HG02678 (cell line): ENCODE data around the gene UVRAG.
A peak's percentile ranks its signal among the peaks of the same experiment; 100 is the strongest.
"Not testable (repeated sequence)": the region's sequence is repeated elsewhere in the genome, so short reads cannot be mapped to it uniquely, and the experiment has no call there.

Experiments used
- ATAC-seq: cut with Tn5 transposase; IDR thresholded peaks from one replicate; pipeline ENCODE4 v1.9.1; 2021; ENCODE audit warnings: mild to moderate bottlenecking, moderate library complexity; ENCODE audit not compliant: unreplicated experiment

UVRAG gene

DNA sequence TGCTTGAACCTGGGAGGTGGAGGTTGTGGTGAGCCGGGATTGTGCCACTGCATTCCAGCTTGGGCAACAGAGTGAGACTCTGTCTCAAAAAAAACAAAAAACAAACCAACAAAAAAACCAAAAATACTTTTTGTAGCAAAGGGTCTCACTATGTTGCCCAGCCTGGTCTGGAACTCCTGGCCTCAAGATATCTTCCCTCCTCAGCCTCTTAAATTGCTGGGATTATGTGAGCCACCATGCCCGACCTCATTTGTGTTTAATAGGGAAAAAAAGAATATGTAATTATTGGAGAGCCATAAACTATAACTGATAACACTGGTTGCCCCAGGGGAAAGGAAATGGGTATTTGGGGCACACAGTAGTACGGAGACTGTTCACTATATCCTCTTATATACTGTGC, 19.7 kb downstream of the UVRAG start:
- ATAC-seq: no peak

DNA sequence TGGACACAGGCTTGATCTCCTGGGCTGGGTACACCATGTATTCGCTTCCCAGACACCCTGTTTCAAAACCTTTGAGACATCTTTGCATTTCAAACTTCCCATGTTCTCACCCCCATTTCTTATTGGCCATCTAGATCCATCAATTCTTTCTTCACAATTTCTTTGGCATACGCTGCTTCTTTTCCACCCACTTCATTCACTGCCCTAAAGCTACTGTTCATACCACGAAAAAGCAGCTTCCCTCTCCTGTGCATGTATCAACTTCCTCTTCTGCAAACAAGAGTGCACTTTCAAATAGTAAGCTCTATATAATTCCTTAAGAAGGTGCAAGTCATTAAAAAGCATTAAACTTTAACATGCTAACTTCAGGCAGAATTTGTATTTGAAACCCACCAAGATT, 21.4 kb downstream of the UVRAG start:
- no peak for ATAC-seq

DNA sequence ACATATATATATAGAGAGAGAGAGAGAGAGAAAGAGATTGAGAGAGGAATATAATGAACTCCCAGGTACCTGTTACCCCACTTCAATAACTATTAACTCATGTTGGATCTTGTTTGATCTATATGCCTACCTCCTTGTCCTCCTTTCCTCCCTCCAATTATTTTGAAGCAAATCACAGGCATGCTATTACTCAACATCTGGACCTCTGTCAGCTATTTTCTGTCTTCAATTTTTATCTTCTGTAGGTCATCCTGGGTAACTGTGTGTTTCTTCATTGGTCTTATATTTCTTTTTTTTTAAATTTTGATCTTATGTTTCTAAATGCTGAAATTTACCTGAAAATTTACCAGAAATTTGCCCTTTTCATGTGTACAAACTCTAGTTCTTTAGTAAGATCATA, 24.8 kb downstream of the UVRAG start:
- no peak for ATAC-seq

DNA sequence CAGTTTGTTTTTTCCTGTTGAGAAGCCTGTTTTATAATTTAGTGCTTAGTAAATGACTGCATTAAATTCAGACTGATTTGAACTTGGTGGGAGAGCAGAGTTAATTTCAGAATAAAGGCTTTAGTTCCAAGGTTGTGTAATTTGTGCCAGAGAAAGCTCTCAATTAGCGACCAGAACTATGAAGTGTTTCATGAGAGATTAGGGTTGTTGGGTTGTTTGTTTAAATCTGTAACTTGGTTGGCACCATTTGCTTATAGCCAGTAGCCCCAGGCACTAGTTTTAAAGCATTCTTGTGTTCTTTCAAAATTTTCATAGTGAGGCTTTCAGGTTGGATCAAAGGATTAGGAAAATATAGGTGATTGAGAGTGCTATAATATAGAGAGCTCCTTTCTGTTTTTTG, 25.5 kb downstream of the UVRAG start:
- no peak for ATAC-seq

DNA sequence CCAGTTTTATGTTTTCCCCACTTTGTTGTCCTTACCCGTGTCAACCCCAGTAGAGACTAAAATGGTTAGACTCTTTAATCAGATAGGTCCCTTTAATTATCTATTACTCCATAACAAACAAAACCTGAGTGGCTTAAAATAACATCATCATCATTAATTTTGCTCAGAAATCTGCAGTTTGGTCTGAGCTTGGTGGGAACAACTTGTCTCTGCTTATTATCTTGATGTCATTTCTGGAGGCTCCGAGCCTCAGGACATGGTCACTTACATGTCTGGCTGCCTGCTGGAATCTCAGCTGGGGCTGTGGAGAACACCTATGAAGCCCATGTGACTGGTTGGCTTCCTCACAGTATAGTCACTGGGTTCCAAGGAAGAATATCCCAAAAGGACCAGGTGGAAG, 26.7 kb downstream of the UVRAG start:
- ATAC-seq: no peak

DNA sequence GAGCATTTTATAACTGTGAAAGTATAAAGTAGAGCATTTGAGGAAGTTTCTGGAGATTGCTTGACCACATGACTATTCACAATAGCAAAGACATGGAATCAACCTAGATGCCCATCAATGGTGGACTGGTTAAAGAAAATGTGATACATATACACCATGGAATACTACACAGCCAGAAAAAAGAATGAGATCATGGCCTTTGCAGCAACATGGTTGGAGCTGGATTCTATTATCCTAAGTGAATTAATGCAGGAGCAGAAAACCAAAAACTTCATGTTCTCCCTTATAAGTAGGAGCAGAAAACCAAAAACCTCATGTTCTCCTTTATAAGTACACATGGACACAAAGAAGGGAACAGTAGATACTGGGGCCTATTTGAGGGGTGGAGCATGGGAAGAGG, 30.3 kb downstream of the UVRAG start:
- no peak for ATAC-seq

DNA sequence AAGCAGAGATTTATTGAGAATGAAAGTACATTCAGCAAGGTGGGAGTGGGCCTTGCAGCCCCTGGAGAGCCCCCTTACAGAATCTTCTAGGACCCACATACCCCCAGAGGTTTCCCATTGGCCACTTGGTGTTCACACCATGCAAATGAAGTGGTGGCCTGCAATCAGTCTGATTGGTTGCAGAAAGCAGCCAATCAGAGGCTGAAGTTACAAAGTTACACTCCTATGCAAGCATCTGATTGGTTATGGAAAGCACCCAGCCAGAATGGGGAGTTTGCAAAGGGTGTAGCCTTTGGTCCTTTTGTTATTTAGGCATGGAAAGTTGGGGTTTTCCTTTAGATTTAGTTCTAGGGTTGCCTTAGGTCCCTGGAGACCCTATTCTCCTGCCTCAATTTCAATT, 34.9 kb downstream of the UVRAG start:
- ATAC-seq: no peak

DNA sequence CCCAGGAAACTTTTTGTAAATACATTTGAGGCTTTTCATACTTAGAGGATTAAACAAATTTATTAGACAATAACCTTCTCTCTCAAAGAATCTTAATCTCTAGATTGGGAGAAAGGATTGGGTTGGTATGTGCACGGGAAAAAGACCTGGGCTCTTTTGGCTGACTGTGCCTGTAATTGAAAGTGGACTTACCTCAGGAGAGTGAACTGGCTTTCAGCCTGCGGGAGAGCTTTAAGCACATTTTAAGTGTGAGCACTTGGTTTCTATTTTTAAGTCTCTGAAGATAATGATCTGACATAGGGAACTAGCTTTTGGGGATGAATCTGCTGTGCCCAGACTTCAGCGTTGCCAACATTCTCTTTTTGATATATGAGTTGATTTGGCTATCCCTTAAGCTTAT, 35.8 kb downstream of the UVRAG start:
- ATAC-seq: no peak

DNA sequence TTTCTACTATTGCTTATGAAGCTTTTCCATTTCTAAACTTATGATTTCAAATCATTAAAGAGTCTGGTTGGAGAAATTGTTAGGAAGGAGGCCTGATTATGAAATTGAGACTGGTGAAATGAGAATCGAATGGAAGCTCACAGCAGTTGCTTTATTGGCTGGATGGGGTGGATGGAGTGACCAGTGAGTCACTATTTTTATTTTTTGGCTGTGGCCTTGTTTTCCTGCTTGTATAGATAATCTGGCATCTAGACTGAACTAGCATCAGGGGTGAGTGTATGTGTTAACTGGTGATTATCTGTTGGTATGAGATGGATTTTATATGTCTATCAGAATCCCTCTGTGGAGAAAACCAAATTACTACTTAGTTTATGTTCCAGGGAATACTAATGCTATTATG, 36.2 kb downstream of the UVRAG start:
- no peak for ATAC-seq

DNA sequence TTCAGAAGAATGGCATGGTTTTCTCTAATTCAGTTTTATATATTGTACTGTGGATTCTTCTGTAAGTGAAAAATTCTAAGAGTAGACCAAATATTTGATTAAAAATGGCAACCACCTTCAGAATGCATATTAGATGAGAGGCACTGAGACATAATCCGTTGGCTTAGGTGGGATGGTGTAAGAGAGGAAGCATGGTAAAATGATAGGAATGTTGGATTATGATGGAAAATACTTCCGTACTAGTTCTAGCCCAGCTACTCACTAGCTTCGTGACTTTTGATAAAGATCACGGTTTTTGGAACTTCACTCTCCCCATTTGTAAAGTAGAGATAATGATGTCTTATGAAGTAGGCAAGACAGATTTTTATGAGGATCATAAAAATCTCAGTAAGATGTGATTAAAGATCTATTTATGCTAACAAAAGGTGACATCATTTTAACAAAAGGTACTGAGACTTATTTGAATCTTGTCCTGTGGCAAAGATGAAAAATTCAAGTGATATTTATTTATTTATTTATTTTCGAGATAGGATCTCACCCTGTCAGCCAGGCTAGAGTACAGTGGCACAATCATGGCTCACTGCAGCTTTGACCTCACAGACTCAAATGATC, 37.5 kb downstream of the UVRAG start:
- no peak for ATAC-seq

DNA sequence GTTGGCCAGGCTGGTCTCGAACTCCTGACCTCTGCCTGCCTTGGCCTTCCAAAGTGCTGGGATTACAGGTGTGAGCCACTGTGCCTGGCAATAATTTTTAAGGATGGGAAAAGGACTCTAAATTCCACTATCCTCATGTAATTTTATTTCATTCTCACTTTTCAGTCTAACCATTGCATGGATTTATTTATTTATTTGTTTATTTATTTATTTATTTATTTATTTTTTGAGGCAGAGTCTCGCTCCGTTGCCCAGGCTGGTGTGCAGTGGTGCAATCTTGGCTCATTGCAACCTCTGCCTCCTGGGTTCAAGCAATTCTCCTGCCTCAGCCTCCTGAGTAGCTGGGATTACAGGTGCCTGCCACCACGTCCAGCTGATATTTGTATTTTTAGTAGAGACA, 38.6 kb downstream of the UVRAG start:
- ATAC-seq: not testable (repeated sequence)

DNA sequence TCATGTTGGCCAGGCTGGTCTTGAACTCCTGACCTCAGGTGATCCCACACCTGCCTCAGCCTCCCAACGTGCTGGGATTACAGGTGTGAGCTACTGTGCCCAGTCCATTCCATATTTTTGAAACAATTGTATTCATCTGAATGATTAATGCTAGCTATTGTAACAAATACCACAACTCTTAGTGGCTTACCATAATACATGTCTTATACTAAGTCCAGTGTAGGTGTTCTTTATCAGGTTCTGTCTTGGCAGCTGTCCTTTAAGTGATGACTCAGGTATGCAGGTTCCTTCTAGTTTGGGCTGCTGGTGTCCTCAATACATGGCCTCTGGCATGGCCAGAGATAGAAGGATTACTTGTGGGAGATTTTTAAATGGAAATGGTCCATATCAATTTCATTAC, 39.0 kb downstream of the UVRAG start:
- no peak for ATAC-seq

DNA sequence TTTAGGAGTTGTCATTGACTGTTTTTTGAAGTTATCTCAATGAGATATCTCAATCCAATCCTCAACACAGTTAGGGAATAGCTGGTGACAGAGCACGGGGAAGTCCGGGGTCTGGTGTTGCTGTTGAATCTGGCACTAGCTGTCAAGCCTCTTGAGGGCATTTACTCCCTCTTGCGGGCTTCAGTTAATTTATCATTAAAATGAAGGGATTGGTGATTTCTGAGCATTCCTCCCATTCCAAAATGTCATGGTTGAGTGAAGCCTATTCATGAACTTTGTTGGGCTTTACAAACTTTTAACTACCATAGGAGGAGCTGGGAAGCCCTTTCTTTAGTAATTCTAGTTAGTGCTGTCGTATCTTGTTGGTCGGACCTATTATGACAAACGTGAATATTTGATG, 40.2 kb downstream of the UVRAG start:
- ATAC-seq: no peak

DNA sequence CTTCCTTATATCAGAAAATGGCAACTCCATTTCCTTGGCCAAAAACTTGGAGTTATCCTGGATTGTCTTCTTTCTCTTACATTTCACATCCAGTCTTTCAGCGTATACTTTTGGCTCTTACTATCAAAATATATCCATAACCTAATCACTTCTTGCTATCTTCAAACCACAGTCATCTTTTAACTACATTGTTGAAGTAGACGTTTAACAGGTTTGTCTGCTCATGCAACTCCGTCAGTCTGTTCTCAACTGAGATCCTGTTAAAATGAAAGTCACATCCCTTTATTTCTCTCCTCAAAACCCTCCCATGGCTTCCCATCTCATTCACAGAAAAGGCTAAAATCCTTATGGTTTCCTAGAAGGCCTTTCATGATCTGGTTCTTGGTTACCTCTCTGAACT, 41.9 kb downstream of the UVRAG start:
- no peak for ATAC-seq

DNA sequence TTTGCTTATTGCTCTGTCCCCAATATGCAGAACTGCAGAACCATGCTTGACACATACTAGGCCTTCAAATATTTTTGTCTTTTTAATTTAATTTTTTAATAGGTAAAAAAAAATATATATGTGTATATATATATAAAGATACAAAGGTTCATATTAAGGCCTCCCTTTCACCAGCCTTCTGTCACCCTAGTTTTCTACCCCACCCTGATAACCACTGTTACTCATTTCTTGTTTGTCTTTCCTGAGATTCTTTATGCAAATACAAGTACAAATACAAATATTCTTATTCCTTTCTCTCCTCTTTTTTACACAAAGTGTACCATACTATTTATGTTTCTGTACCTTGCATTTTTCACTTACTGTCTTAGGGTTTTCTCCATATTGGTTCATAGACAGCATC, 43.0 kb downstream of the UVRAG start:
- no peak for ATAC-seq

DNA sequence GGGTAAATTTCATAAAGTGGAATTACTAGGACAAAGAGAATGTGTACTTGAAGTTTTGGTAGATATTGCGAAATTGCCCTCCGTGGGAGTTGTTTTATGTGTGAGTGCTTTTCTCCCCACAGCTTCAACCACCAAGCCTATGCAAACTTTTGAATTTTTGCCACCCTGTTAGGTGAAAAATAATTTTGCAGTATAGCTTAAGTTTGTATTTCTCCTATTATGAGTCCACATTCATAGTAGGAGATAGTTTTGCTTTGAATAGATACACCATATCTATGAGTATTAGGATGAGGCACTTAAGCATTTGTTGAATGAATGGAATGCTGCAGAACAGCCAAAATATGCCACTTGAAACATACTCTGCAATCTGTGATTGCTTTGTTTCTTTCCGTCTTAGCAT, 43.6 kb downstream of the UVRAG start:
- ATAC-seq: no peak

DNA sequence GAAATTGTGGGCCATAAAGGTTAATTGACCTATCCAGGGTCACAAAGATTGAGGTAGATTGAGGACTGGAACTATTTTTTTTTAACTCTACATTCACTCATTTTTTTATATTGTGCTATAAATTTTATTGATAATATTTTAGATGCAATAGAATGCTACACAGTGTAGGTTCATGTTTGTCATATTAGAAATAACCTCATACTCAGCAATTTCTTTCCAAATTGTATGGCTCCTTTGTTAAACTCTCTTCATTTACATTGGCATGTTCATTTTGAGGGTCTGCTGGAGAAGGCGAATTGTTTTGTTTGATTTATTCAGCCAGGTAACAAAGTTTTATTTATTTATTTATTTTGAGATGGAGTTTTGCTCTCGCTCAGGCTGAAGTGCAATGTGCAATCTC, 44.6 kb downstream of the UVRAG start:
- no peak for ATAC-seq

DNA sequence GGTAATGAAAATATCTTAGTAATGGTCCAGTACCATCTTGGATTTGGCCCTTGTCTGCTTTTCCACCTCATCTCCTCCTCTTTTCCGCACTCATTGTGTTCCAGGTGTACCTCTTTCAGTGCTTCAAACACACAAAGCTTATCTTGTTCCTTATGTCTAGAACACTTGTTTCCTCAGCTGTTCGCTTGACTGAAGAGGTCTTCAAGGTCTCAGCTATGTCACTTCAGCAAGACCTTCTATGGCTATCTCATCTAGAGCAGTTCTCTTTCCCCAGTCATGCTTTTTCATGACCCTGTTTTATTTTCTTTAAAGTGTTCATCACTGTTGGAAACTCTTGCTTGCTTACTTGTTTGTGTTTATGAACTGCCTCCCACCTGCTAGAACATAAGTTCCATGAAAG, 47.4 kb downstream of the UVRAG start:
- ATAC-seq: no peak

DNA sequence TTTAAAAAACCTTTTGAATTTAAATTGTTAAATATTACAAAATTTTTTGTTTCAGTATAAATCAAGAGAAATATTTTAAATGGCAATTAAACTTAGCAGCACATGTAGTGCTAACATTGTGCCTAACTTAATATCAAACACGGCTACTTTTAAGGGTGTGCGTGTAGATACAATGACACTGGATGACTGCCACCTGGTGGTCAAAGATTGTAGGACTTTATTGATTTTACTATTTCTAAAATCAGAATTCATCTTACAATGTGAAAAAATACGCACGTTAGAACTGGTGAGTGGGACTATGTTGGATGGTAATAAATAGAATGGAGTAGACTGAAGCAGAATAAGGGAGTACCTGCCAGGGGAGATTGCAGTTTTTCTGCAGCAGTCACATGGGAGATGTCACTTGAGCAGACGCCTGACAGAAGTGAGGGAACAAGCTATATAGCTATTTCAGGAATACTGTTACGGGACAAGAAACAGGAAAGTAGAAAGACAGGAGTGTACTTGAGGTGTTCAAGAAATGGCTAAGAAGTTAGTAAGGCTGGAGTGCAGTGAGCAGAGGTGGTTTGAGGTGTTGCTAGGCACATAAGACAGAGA, 52.9 kb downstream of the UVRAG start:
- ATAC-seq: no peak

DNA sequence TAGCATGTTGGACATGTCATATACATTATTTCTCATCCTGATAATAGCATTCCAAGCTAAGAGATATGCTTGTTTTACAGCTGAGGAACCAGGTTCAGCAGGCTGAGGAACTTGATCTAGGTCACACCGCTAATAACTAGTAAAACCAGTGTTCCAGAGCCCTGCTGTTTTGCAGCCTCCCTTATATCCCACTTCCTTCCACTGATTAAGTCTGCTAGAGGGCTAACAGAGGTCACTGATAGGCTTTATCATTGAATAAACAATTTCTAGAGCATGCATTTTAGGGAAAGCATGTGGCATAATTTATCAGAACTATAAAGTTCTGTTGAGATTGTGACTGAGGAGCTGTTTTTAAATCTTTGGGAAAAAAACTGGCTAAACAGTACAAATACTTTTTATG, 54.0 kb downstream of the UVRAG start:
- ATAC-seq: no peak

DNA sequence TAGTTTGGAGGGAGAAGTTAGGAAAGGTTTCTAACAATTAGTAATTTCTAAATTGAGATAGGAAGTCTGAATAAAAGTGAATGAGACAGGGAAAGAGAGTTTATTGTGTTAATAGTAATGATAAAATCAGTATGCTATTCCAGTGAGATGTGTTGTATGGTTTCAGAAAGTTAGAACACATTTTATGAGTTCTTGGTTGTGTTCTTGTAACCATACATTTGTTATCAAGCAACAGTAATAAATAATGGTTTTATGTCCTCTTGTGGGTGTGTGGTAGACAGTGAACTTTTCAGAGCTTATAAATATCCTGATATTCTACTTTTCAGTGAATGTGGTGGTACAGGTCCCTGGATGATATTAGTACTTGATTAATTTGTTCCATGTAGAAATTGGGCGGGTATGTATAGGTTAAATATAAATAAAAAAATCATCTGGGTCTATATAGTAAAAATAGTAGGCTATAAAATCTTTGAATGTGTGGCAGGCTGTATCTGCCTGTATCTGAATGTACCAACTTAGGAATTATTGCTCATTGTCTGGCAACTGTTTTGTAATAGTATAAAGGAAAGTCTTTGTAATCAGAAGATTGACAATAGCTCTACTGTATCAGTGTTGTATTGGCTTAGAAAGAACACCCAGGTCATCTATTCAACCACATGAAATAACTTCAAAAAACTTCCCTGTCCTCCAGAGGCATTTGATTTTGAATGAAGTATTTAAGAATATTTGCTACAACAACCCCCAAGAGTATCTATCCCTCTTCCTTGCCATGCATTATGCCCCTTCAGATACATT, 54.8 kb downstream of the UVRAG start:
- ATAC-seq: no peak

DNA sequence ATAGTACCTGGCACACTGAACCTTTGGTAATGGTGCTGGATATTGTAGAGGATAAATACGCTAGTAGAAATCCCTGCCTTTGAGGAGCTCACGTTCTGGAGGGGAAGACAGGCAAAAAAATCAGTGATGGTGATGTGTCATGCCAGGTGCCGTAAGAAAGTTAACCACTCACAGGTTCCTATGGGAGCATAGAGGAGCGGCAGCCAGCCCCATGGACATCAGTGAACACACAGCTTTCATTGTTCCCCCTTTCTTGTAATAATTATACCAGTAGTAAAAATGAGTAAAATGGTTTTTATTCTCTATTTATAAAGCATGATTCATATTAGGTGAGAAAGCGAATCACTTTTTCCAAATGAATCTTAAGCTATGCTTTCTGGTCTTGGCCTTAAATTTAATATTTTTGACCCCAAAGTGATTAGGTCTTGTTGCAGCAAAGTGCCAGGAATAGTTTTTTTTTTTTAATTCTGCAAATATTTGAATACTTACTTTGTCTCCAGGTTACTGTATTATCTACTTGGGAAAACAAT, 57.9 kb downstream of the UVRAG start:
- ATAC-seq: peak; percentile 31
